Activated CD4-positive, alpha-beta T cell treated with anti-CD3 and anti-CD28 coated beads, Interleukin-10, Interleukin-2, amounts not matched to agents 100 ng/mL and 50 ng/mL, durations not matched to agents 16 hours and 8 hours (primary cell): ENCODE data around the gene PLA2G4F.
A peak's percentile ranks its signal among the peaks of the same experiment; 100 is the strongest.

Experiments used
- DNase-seq: peaks from one replicate; pipeline ENCODE4 v3.0.0-alpha.2; 2020

The PLA2G4F gene

DNA sequence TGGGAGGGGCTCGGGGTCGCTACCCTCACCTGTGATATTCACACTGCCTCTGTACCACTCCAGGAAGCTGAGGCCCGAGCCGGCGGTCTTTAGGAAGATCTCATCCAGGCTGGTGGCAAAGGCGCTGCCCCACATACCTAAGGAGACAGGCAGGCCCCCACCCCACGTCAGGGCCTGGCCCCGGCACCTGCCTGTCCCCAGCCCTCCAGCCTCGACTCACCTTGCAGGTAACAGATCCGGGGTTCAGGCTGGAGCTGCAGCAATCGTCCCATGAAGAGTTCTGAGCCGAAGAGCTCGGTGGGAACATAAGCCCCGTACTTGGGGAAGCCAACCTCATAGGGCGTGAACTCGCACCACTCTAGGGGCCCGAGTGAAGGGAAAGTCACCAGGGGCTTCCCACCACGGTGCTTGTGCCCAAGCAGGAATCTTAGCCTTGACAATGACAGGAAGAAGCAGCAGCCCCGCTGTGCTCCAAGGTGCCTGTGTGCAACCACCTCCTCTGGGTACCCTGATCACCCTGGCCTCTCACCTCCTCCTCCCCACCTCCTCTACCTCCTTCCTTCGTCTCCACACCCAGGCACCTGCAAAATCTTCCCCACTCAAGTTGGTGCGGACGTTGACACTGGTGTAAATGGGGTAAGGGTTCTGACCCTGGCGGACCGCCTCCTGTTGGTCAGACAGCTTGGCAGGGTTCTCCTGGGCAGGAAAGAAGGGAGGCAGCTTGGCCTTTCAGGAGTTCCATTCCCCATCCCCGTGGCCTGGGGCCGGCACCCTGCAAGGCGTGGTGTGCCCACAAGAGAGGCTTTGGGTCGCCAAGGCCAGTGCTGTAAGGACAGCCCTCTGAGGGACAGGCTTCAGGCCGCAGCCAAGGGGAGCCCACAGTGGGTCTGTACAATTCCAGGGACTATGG is 10.6 kb downstream of the PLA2G4F start:
- no peak for DNase-seq

DNA sequence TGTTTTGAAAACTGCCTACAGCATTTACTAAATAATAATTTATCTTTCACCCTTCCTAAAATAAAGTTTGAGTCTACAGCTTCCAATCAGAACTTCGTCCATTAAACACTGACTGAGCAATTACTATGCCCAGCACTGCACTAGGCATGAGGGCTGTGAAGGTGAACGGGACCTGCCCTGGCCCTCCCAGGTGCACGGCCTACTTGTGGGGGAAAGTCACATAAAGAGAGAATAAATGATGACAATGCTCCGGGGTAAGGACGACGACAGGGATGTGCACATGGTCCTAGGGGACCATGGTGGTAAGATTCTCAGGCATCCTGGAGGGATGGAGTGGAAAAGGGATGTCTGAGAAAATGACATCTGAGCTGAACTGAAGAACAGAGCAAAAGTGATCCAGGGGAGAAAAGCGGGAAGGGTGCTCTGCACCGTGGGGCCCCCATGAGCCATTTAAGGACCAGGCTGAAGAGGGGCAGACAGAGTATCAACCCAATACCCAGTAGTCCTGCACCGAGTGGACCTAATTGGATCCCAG is 11.5 kb downstream of the PLA2G4F start:
- no peak for DNase-seq

DNA sequence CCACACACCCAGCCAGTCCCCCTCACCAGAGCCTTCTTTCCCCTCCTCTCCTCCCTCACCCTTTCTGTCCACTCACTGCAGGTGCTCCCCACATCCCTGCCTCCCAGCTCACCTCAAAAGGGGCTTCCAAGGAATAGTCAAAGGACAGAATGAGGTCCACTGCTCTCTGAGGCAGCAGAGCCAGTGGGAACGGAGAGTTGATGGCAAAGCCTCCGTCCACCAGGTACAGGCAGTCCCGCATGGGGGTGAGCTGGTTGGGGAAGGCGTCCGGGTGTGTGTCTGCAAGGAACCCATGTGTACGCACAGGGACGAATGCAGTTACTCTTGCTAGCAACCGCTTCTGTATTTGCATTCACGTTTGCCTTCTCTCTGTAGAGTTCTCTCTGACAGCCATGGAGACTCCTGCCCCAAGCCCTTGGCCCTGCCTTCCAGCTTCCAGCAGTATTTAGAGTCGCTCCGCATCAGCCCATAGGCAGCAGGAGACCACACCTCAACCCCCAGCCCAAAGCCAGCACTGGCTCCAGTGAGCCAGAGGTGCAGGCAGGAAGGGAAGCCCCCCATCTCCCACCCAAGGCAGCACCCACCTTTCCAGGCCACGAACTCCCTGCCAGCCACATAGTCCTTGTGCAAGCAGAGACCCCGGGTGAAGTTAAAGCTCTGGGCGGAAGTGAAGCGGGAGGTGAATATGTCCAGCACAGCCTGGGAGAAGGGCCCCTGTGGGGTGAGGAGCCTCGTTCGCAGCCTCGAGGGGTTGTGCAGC is 12.4 kb downstream of the PLA2G4F start:
- DNase-seq: no peak

DNA sequence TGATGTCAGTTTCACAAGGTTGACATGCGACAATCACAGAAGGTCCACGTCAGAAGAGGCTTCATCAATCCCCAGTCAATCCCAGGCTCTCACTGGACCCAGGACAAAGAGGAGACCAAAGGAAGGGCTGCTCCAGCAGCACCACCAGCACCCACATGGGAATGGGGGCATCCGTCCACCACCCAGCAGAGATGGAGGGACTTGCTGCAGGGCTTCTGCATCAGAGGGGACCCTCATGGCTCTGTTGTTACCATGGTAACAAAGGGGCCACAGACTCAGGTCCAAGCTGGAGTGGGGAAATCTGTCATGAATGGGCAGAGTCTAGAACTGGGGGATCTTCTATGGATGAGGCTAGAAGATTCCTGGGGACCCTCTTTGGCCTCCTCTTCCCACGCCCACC is 13.1 kb downstream of the PLA2G4F start:
- no peak for DNase-seq

DNA sequence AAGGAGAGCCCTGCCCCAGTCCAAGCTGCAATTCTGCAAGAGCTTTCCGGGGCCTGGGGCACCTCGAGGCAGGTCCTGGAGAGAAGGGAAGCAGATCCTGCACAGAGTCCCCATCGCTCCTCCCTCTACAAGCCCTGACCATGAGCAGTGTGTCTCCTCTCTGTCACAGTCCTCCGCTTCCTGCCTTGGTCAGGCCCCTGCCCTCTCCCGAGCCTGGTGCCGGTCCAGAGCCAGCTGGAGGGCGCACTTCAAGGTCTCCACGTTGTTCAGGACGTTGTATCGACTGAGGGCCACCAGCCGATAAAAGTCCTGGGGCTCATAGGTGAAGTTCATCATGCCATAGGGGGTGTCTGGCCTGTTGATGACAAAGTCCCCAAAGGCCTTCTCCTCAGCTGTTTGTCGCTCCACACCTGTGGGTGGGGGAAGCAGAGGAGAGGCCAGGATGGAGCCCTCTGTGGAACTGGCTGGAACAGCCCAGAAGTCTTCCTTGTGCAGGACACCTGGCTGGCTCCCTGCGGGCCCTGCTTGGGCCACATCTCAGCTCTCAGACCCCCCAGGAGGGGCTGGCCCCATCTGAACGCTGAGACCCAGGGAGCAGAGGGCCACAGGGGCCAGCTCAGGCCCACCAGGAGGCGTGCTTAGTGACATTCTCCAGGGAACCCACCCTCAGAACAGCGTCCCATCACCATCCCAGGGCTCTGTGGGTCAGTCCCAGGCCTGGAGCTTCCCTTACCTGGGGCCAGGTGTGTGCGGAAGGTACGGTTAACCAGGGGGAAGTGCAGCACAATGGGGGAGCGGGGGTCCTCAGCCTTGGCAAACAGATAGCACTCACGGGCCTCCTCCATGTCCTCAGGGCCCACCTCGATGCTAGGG is 14.4 kb downstream of the PLA2G4F start:
- DNase-seq: no peak

DNA sequence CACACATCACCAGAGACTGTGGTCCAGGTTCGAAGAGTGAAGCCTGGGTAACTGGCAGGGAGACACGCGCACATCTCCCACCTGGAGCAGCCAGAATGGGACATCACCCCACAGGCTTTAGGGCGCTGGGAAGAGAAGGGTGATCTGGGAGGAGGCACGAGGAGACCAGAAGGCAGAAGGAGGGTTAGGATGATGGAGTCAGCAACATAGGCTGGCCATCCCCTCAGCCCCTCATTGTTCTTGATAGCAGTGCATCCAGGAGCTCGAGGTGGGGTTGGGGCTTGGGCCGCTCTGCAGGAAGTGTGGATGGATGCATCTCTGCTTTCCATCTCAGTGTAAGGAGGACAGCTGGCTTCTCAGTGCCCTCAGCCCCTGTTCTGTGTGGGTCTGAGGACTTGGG is 15.2 kb downstream of the PLA2G4F start:
- no peak for DNase-seq

DNA sequence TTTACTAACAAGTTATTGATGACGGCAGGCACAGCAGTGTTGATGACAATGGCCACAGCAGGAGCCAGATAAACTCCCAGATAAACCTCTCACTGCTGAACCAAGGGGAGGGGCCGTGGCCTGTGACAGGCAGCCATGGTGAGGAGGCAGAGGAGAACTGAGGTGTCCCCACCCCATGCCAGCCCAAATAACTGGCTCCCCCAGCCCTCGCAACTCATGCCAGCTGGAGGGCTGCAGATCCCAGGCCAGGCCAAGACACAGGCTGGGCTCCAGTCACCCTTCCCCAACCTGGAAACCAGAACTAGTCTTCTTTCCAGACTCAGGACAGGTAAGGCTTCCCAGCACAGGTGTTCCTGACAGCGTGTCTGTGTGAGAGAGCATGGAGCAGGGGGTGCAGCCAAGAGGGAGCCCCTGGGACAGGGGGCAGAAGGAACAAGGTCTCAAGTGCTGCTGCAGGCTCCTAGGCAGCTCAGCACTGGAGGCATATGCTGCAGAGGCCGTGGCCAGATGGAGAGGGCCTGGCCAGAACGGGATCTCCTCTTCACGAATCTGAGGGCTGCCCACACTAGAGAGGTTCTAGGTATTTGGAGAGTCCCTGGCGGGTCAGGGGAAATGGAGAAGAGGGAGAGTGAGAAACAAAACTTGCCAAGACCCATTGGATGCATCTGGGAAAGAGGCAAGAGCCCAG is 15.9 kb downstream of the PLA2G4F start:
- DNase-seq: no peak

DNA sequence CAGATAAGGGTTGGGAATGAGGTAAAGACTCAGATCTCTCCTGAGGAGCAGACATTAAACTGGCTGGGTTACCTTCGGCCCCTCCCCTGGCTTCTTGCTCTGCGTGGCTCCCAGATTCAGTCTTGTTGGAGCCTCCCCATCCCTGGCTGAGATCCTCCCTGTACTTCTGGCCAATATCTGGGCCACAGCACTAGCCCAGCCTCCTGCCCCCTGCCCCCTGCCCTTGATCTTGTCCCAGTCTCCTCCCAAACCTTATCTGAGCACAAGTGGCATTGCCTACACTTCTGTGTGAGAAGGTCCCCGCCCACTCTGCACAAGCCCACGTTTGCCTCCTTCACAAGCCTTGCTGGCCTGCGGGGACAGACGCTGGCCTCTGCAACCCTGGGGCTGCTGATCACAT is 16.8 kb downstream of the PLA2G4F start:
- DNase-seq: no peak

DNA sequence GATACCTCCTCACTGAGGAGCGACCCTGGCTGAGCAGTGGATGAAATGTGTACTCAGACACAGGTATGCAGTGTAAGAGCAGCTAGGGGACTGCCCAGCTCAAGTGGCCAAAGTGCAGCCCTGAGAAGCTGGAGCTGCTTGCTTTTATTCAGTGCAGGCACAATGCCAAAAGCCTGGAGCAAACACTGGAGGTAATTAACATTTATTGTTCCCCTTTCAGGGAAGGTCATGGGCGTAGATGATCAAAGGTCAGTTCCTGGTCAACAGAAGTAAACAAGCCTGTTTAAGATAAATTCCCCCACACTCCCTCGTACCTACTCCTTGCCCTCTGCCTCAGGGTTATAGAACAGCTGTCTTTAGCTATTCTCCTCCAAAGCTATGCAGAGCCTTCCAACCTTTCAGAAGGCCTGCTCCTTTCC is 17.5 kb downstream of the PLA2G4F start:
- no peak for DNase-seq

DNA sequence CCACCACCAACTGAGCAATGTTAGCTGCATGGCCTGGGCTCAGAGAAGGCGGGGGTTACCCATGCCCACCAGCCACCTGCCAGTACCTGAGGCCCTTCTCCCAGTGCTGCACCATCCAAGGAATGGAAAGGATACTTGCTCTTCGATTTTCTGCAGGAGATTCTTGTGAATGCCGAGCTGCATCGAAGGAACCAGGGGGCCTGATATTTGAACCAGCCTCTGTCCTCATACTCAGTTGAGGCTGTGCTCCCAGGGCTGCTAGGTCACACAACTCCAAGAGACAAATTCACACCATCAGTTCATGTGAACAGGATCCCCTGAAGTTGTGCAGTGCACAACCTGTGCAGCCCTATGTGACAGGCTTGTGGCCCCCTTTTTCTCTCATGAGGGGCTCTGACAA is 18.0 kb downstream of the PLA2G4F start:
- DNase-seq: no peak

DNA sequence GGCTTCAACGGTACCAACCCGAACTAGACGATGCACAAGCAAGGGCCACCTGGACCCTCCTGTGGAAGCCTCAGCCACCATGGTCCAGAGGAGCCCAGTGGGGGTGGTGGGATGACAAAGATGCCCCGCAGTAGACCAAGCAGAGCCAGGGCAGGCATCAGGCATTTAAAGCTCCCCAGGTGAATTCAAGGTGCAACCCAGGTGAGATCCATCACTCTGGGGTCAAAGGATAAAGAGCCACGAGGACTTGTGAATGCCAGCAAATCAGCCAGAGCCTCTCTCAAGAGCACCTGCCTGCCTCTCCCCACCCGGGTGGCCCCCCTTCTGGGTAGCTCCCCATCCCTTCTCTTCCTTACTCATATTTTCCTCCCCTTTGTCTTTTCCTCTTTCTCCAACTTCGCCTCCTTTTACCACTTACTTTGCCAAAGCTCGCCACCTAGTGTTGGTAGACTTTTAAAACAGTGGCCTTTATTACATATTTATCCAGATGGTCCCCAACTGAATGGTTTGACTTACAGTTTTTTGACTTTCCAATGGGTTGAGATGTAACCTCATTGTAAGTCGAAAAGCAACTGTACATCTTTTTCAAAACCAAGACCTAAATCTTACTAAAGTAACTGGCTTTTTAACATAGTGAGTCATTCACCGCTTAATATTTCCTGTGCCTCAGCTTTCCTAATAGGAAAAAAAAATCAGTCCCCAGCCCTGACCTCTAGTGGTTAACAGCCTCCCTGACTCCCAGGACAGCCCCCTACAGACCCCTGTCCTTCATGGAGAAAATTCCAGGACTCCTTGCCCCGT is 18.8 kb downstream of the PLA2G4F start:
- peak; percentile 48 for DNase-seq

DNA sequence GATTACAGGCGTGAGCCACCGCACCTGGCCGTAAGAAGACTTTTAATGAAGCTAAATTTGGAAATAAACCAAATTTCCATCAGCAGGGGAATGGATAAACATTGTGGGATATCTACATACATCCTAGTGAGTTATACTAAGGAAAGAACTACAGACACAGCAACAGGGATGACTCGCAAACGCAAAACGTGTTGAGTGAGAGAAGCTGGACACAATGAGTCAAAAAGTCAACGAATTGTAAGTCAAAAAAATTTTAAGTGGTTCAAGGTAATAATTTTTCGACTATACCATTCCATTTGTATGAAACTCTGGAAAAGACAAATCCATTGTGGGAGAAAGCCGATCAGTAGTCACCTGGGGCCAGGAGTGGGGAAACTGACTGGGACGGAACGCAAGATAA is 19.9 kb downstream of the PLA2G4F start:
- no peak for DNase-seq

DNA sequence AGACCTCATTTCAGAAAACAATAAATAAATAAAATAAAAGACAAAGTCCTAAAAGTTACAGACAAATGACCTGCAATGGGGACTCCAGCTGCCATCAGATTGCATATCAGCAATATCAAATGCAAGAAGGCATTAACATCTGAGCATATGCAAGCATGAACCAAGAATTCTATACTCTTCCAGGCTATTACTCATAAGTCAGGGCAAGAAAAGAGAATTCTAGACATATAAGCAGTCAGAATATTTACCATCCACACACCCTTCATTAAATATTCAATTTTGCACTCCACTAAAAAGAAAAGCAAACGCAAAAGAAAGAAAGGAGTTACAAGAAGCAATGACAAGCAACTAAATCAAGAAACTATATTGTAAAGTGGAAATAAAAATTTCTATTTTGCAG is 21.1 kb downstream of the PLA2G4F start:
- no peak for DNase-seq

DNA sequence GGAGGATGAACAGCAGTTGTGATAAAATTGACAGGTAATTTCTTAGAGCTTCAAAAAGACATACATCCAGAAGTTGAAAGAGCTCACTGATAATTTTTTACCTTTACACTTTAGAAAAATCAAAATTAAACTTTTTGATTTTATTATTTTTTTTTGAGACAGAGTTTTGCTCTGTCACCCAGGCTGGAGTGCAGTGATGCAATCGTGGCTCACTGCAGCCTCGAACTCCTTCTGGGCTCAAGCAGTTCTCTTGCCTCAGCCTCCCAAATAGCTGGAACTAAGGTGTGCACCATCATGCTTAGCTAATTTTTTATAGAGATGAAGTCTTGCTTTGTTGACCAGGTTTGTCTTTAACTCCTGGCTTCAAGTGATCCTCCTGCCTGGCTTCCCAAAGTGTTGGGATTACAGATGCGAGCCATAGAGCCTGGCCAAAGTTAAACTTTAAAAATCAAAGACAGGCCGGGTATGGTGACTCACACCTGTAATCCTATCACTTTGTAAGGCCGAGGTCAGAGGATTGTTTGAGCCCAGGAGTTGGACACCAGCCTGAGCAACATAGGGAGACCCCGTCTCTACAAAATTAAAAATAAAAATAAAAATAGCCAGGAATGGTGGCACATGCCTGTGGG is 21.7 kb downstream of the PLA2G4F start:
- no peak for DNase-seq

DNA sequence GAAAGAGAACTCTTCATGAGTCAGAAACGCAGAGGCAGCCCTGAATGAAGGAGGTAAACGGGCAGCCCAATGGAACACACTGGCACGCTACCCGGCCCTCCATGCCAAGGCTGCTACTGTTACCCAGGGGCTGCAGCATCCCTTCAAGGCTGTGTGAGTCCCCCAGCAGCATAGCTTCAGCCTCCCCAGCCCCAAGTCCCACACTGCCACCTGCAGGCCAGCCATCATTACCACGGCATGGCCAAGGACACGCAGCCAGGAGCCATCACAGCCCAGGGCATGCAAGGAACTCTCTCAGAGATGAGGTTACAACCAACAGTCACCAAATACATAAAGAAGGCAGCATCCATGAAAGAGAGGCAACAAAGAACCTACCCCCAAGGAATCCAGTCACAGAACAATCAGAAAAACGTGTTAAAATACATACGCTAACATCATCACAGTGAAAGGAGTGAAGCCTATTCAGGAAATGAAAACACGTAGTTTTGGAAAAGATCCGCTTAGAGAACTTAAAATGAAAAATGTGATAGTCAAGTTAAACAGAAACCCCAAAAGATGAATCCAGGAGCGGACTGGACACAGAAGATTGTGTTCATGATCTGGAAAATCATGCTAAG is 22.4 kb downstream of the PLA2G4F start:
- DNase-seq: peak; percentile 76

DNA sequence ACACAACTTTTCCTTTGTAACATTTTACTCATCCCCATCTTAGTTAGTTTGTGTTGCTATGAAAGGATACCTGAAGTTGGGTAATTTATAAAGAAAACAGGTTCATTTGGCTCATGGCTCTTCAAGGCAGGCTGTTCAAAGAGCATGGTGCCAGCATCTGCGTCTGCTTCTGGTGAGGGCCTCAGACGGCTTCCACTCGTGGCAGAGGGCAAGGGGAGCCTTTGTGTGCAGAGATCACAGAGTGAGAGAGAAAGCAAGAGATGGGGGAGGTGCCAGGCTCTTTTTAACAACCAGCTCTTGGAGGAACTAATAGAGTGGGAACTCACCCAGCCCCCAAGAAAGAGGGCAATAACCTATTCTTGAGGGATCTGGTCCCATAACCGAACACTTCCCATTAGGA is 23.1 kb downstream of the PLA2G4F start:
- no peak for DNase-seq

DNA sequence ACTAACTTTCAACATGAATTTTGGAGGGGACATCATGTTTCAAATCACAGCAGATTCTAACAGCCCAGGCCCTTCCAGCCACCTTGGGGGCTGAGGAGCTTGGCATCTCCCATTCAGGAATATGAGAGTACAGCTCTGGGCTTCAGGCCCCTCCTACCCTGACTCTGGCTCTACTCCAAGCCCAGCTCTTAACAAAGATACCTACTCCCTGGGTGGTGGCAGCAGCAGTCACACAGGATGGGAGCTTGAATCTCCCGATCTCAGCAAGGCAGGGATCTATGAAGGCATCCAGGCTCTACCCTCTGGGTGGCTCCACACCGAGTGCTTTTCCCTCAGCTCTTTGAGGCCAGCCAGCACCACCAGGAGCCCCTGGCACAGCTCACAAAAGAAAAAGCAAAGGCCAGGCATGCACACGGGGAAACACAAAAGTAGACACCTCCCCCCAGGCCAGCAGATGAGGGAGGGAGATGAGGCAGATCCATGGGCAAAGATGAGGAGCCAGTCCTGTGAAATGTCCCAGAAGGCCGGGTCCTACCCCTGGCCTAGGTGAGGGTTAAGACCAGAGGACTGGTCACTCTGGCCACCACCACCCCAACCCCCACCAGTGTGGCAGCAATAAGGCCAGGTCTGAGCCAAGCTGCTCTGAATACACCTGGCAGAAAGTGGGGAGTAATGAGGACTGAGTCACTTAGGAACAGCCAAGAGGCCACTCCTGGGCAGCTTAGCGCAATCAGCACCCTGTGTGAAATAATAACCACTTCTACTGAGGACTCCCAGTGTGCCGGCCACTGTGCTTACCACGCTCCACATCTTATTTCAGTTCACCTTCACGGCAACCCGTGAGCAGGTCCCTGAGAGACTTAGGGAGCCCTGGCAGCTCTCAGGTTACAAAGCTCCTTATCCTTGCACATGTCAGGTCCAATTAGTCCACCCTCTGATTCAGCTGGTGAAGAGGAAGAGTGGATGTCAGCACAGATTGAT is 24.3 kb downstream of the PLA2G4F start:
- no peak for DNase-seq

DNA sequence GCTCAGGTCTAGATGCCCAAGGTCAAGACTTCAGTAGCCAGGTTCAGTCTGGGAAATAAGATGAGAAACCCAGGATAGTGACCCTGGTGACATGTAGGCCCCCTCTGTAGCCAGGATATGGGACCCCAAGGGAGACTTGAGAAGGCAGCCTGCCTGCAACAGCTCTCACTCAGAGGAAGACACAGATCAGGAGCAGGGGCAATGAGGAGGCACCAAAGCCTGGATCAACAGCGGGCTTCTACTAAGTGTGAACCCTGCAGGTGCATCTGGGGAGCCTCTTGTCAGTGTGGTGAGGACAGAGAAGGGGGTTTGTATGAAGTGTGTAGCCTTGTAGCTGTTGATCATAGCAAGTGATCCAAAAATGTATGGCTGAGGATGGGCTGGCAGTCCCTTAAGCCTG is 25.4 kb downstream of the PLA2G4F start:
- DNase-seq: no peak
